NCI-H146 (cell line): ENCODE measurements around the gene TATDN2.
A peak's percentile ranks its signal among the peaks of the same experiment; 100 is the strongest.

ENCODE experiments used
- DNase-seq: peaks from one replicate; lab custom pipeline; 2025; lab: John Stamatoyannopoulos, UW

TATDN2 gene

GRCh38 chr3:10248184-10248983 is at the start of gene TATDN2:
Gene TATDN2, plus strand, starts transcription at chr3:10248459. Its CDS starts 742 bp downstream, at chr3:10249201.
- DNase-seq = peak; percentile 97

- no peak for DNase-seq
Observed at GRCh38 chr3:10198761-10199649, 49.3 kb upstream of the TATDN2 start.

- DNase-seq = no peak
Observed at GRCh38 chr3:10204921-10205320, 43.3 kb upstream of the TATDN2 start.

- no peak for DNase-seq
Observed at GRCh38 chr3:10205451-10206165, 42.7 kb upstream of the TATDN2 start.

GRCh38 chr3:10206166-10206511 is 42.1 kb upstream of the TATDN2 start:
- no peak for DNase-seq

- DNase-seq = no peak
Observed at GRCh38 chr3:10213156-10213792, 35.0 kb upstream of the TATDN2 start.

GRCh38 chr3:10215578-10216368 is 32.5 kb upstream of the TATDN2 start:
- DNase-seq = no peak

GRCh38 chr3:10217359-10217758 is 30.9 kb upstream of the TATDN2 start:
- no peak for DNase-seq

GRCh38 chr3:10219737-10220136 is 28.5 kb upstream of the TATDN2 start:
- DNase-seq = peak; percentile 70

- DNase-seq = no peak
Observed at GRCh38 chr3:10223676-10224639, 24.3 kb upstream of the TATDN2 start.

- peak; percentile 79 for DNase-seq
Observed at GRCh38 chr3:10224794-10225665, 23.2 kb upstream of the TATDN2 start.

- DNase-seq = no peak
Observed at GRCh38 chr3:10226293-10226692, 22.0 kb upstream of the TATDN2 start.

- no peak for DNase-seq
Observed at GRCh38 chr3:10228248-10228950, 19.9 kb upstream of the TATDN2 start.

GRCh38 chr3:10229576-10229975 is 18.7 kb upstream of the TATDN2 start:
- DNase-seq = no peak

GRCh38 chr3:10232137-10232536 is 16.1 kb upstream of the TATDN2 start:
- no peak for DNase-seq

GRCh38 chr3:10233988-10234387 is 14.3 kb upstream of the TATDN2 start:
- DNase-seq = no peak

GRCh38 chr3:10234526-10235230 is 13.6 kb upstream of the TATDN2 start:
- no peak for DNase-seq

GRCh38 chr3:10235551-10235950 is 12.7 kb upstream of the TATDN2 start:
- no peak for DNase-seq
